Measurements from ENCODE around the gene KCTD8. TPM values are rescaled to one million over a fixed set of nuclear protein-coding genes. Genes with fewer than 3 reads are reported as not detected.

KCTD8 gene
- total RNA-seq, 1 donor = not detected

DNA sequence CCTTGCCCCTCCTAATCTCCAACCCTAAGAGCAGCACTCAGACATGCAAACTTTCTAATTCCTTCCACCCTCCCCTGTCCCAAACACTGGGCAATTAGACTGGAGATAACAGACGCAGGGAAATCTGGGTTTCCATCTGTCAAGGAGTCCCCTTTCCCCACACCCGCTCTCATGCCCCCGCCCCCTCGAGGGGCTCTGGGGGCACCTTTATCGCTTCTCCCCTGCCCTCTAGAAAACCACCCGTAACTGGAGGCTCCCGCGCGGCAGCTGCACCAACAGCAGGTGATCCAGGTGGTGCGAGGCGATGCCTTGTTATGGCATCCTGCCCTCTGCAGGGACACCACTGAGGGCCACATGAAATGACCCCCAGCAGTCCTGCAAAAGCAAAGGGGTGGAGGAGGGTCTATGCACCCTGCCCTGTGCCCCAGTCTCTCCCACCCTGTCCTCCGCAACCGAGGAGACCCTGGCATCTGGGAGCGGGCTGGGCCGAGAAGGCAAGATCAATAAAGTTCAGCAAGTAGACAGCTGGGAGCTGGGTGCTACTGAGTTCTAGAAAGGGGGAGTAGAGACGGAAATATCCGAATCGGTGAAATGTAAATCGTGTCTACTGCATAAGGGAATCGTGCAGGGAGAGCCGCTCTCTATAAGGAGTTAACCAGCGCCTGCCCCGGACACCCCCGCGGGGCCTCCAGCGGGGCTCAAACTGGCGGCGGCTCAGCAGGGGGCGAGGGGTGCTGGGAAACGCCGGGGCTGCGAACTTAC lies 1.6 kb downstream of the KCTD8 start:
- TF ChIP-seq CTCF (IDR thresholded peaks at IDR 0.05; ENCODE audit: extremely low read depth, low read depth, low read length) = no peak
- Histone ChIP-seq H3K27me3 (ENCODE audit: insufficient read depth, low read length) (peaks cover 33% of the 10 kb centered on the region), H3K4me1 (ENCODE audit: insufficient read depth, low read length) (no peaks in the 10 kb centered on the region), H3K4me2 (ENCODE audit: insufficient read depth, low read length) (no peak overlapping the region), H3K9me3 (ENCODE audit: low read depth, low read length) (no peaks in the 10 kb centered on the region), H3K27ac (ENCODE audit: low read depth, low read length) (no peak overlapping the region), H2AFZ (ENCODE audit: low read length) (no peak overlapping the region), H3K79me2 (ENCODE audit: insufficient read depth, low read length) (no peaks in the 10 kb centered on the region), H3K4me3 (ENCODE audit: insufficient read depth, low read length) (no peak overlapping the region), H4K20me1 (ENCODE audit: insufficient read depth, low read length) (no peaks in the 10 kb centered on the region), H3K36me3 (ENCODE audit: insufficient read depth, low read length) (no peaks in the 10 kb centered on the region)
- DNase-seq (ENCODE audit: insufficient read length, low spot score, missing footprints) = peak; percentile 57

GRCh38 chr4:44446191-44446590 lies 2.4 kb downstream of the KCTD8 start:
- TF ChIP-seq CTCF (IDR thresholded peaks at IDR 0.05; ENCODE audit: extremely low read depth, low read depth, low read length) = no peak
- Histone ChIP-seq H3K36me3 (ENCODE audit: insufficient read depth, low read length) (no peaks in the 10 kb centered on the region), H3K27ac (ENCODE audit: low read depth, low read length) (no peak overlapping the region), H3K9me3 (ENCODE audit: low read depth, low read length) (no peaks in the 10 kb centered on the region), H2AFZ (ENCODE audit: low read length) (no peak overlapping the region), H3K27me3 (ENCODE audit: insufficient read depth, low read length) (peaks cover 33% of the 10 kb centered on the region), H3K79me2 (ENCODE audit: insufficient read depth, low read length) (no peaks in the 10 kb centered on the region), H3K4me2 (ENCODE audit: insufficient read depth, low read length) (no peak overlapping the region), H3K4me3 (ENCODE audit: insufficient read depth, low read length) (no peak overlapping the region), H3K4me1 (ENCODE audit: insufficient read depth, low read length) (no peaks in the 10 kb centered on the region), H4K20me1 (ENCODE audit: insufficient read depth, low read length) (no peaks in the 10 kb centered on the region)
- DNase-seq (ENCODE audit: insufficient read length, low spot score, missing footprints) = peak; percentile 64

GRCh38 chr4:44438687-44439086 lies 9.9 kb downstream of the KCTD8 start:
- no peak overlapping the region for H3K27ac ChIP-seq (ENCODE audit: low read depth, low read length)
- H3K4me1 ChIP-seq (ENCODE audit: insufficient read depth, low read length) = no peaks in the 10 kb centered on the region
- H3K27me3 ChIP-seq (ENCODE audit: insufficient read depth, low read length) = no peaks in the 10 kb centered on the region
- no peaks in the 10 kb centered on the region for H3K9me3 ChIP-seq (ENCODE audit: low read depth, low read length)
- no peak overlapping the region for H3K4me3 ChIP-seq (ENCODE audit: insufficient read depth, low read length)
- no peak for TF ChIP-seq CTCF (IDR thresholded peaks at IDR 0.05; ENCODE audit: extremely low read depth, low read depth, low read length)
- no peak overlapping the region for H3K4me2 ChIP-seq (ENCODE audit: insufficient read depth, low read length)
- no peak overlapping the region for H2AFZ ChIP-seq (ENCODE audit: low read length)
- DNase-seq (ENCODE audit: insufficient read length, low spot score, missing footprints) = no peak
- H4K20me1 ChIP-seq (ENCODE audit: insufficient read depth, low read length) = no peaks in the 10 kb centered on the region
- no peaks in the 10 kb centered on the region for H3K79me2 ChIP-seq (ENCODE audit: insufficient read depth, low read length)
- H3K36me3 ChIP-seq (ENCODE audit: insufficient read depth, low read length) = no peaks in the 10 kb centered on the region

DNA sequence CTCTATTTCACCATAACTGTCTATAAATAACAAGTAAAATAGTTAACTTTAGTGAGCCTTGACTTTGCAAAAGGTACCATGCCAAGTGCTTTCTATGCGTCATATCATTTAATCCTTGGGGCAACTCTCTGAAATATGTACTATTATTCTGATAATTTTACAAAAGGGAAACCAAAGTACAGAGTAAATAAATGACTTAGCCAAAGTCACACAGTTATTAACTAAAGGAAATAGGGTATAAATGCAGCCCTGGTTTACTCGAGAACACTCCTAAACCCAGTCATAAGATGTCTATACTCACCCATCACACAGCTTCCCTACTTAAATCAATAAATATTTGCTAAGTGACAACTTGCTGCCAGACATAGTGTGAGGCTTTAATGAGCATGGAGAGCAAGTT lies 14.4 kb downstream of the KCTD8 start:
- H3K79me2 ChIP-seq (ENCODE audit: insufficient read depth, low read length) = no peaks in the 10 kb centered on the region
- no peaks in the 10 kb centered on the region for H3K27me3 ChIP-seq (ENCODE audit: insufficient read depth, low read length)
- H3K4me2 ChIP-seq (ENCODE audit: insufficient read depth, low read length) = no peak overlapping the region
- no peak for DNase-seq (ENCODE audit: insufficient read length, low spot score, missing footprints)
- H3K36me3 ChIP-seq (ENCODE audit: insufficient read depth, low read length) = no peaks in the 10 kb centered on the region
- H3K9me3 ChIP-seq (ENCODE audit: low read depth, low read length) = no peaks in the 10 kb centered on the region
- TF ChIP-seq CTCF (IDR thresholded peaks at IDR 0.05; ENCODE audit: extremely low read depth, low read depth, low read length) = no peak
- no peak overlapping the region for H3K4me3 ChIP-seq (ENCODE audit: insufficient read depth, low read length)
- no peaks in the 10 kb centered on the region for H3K4me1 ChIP-seq (ENCODE audit: insufficient read depth, low read length)
- no peaks in the 10 kb centered on the region for H4K20me1 ChIP-seq (ENCODE audit: insufficient read depth, low read length)
- H3K27ac ChIP-seq (ENCODE audit: low read depth, low read length) = no peak overlapping the region
- no peak overlapping the region for H2AFZ ChIP-seq (ENCODE audit: low read length)
